ENCODE results near the gene TANGO2.

TANGO2 gene

GRCh38 chr22:20091690-20092476 lies 71.0 kb downstream of the TANGO2 start:
- DNase-seq (ENCODE audit: low read depth), result no peak
- Histone ChIP-seq H3K9me3 (ENCODE audit: control insufficient read depth, low read length) (no peaks in the 10 kb centered on the region), H3K36me3 (ENCODE audit: control insufficient read depth, insufficient read depth, low read length, severe bottlenecking) (peaks cover 100% of the 10 kb centered on the region), H3K4me1 (ENCODE audit: control insufficient read depth, insufficient read depth, low read length) (peaks cover 8% of the 10 kb centered on the region), H3K9ac (ENCODE audit: low read length) (no peak overlapping the region), H3K4me3 (ENCODE audit: low read length) (no peak overlapping the region), H3K27me3 (replicated peaks; ENCODE audit: control insufficient read depth, insufficient read depth, low read length) (no peaks in the 10 kb centered on the region)

GRCh38 chr22:20092477-20092854 lies 71.6 kb downstream of the TANGO2 start:
- no peak for DNase-seq (ENCODE audit: low read depth)
- Histone ChIP-seq H3K4me1 (ENCODE audit: control insufficient read depth, insufficient read depth, low read length) (peaks cover 8% of the 10 kb centered on the region), H3K36me3 (ENCODE audit: control insufficient read depth, insufficient read depth, low read length, severe bottlenecking) (peaks cover 100% of the 10 kb centered on the region), H3K27me3 (replicated peaks; ENCODE audit: control insufficient read depth, insufficient read depth, low read length) (no peaks in the 10 kb centered on the region), H3K9me3 (ENCODE audit: control insufficient read depth, low read length) (no peaks in the 10 kb centered on the region), H3K4me3 (ENCODE audit: low read length) (no peak overlapping the region), H3K9ac (ENCODE audit: low read length) (no peak overlapping the region)

GRCh38 chr22:20093418-20094196 lies 72.7 kb downstream of the TANGO2 start:
- Histone ChIP-seq H3K36me3 (ENCODE audit: control insufficient read depth, insufficient read depth, low read length, severe bottlenecking) (peaks cover 96% of the 10 kb centered on the region), H3K9ac (ENCODE audit: low read length) (no peak overlapping the region), H3K4me1 (ENCODE audit: control insufficient read depth, insufficient read depth, low read length) (peaks cover 8% of the 10 kb centered on the region), H3K4me3 (ENCODE audit: low read length) (no peak overlapping the region), H3K27me3 (replicated peaks; ENCODE audit: control insufficient read depth, insufficient read depth, low read length) (no peaks in the 10 kb centered on the region), H3K9me3 (ENCODE audit: control insufficient read depth, low read length) (no peaks in the 10 kb centered on the region)
- no peak for DNase-seq (ENCODE audit: low read depth)

- H3K9ac ChIP-seq (ENCODE audit: low read length), result no peak overlapping the region
- H3K4me3 ChIP-seq (ENCODE audit: low read length), result no peak overlapping the region
- no peaks in the 10 kb centered on the region for H3K9me3 ChIP-seq (ENCODE audit: control insufficient read depth, low read length)
- H3K36me3 ChIP-seq (ENCODE audit: control insufficient read depth, insufficient read depth, low read length, severe bottlenecking), result peaks cover 96% of the 10 kb centered on the region
- H3K4me1 ChIP-seq (ENCODE audit: control insufficient read depth, insufficient read depth, low read length), result peaks cover 8% of the 10 kb centered on the region
- no peak for DNase-seq (ENCODE audit: low read depth)
- no peaks in the 10 kb centered on the region for H3K27me3 ChIP-seq (replicated peaks; ENCODE audit: control insufficient read depth, insufficient read depth, low read length)
These were observed 73.4 kb downstream of the TANGO2 start for GRCh38 chr22:20094197-20094807.

GRCh38 chr22:20095521-20095920 lies 74.6 kb downstream of the TANGO2 start:
- H3K4me3 ChIP-seq (ENCODE audit: low read length), result no peak overlapping the region
- DNase-seq (ENCODE audit: low read depth), result no peak

GRCh38 chr22:20096574-20097420 lies 75.9 kb downstream of the TANGO2 start:
- peaks cover 95% of the 10 kb centered on the region for H3K36me3 ChIP-seq (ENCODE audit: control insufficient read depth, insufficient read depth, low read length, severe bottlenecking)
- H3K4me1 ChIP-seq (ENCODE audit: control insufficient read depth, insufficient read depth, low read length), result no peaks in the 10 kb centered on the region
- no peak for DNase-seq (ENCODE audit: low read depth)

More at GRCh38 chr22:20095521-20095920, 74.6 kb downstream of the TANGO2 start:
- Histone ChIP-seq H3K27me3 (replicated peaks; ENCODE audit: control insufficient read depth, insufficient read depth, low read length) (no peaks in the 10 kb centered on the region), H3K9ac (ENCODE audit: low read length) (no peak overlapping the region), H3K9me3 (ENCODE audit: control insufficient read depth, low read length) (no peaks in the 10 kb centered on the region), H3K4me1 (ENCODE audit: control insufficient read depth, insufficient read depth, low read length) (peaks cover 4% of the 10 kb centered on the region), H3K36me3 (ENCODE audit: control insufficient read depth, insufficient read depth, low read length, severe bottlenecking) (peaks cover 96% of the 10 kb centered on the region)

GRCh38 chr22:20099099-20099711 lies 78.3 kb downstream of the TANGO2 start:
- Histone ChIP-seq H3K27me3 (replicated peaks; ENCODE audit: control insufficient read depth, insufficient read depth, low read length) (no peaks in the 10 kb centered on the region), H3K4me3 (ENCODE audit: low read length) (no peak overlapping the region), H3K36me3 (ENCODE audit: control insufficient read depth, insufficient read depth, low read length, severe bottlenecking) (peaks cover 84% of the 10 kb centered on the region), H3K9me3 (ENCODE audit: control insufficient read depth, low read length) (no peaks in the 10 kb centered on the region), H3K9ac (ENCODE audit: low read length) (no peak overlapping the region), H3K4me1 (ENCODE audit: control insufficient read depth, insufficient read depth, low read length) (no peaks in the 10 kb centered on the region)
- no peak for DNase-seq (ENCODE audit: low read depth)

More at GRCh38 chr22:20096574-20097420, 75.9 kb downstream of the TANGO2 start:
- H3K4me3 ChIP-seq (ENCODE audit: low read length), result no peak overlapping the region
- H3K27me3 ChIP-seq (replicated peaks; ENCODE audit: control insufficient read depth, insufficient read depth, low read length), result no peaks in the 10 kb centered on the region
- H3K9ac ChIP-seq (ENCODE audit: low read length), result no peak overlapping the region
- no peaks in the 10 kb centered on the region for H3K9me3 ChIP-seq (ENCODE audit: control insufficient read depth, low read length)

- no peak overlapping the region for H3K4me3 ChIP-seq (ENCODE audit: low read length)
- no peaks in the 10 kb centered on the region for H3K9me3 ChIP-seq (ENCODE audit: control insufficient read depth, low read length)
- H3K36me3 ChIP-seq (ENCODE audit: control insufficient read depth, insufficient read depth, low read length, severe bottlenecking), result peaks cover 84% of the 10 kb centered on the region
- no peak for DNase-seq (ENCODE audit: low read depth)
- H3K4me1 ChIP-seq (ENCODE audit: control insufficient read depth, insufficient read depth, low read length), result no peaks in the 10 kb centered on the region
- H3K27me3 ChIP-seq (replicated peaks; ENCODE audit: control insufficient read depth, insufficient read depth, low read length), result no peaks in the 10 kb centered on the region
- no peak overlapping the region for H3K9ac ChIP-seq (ENCODE audit: low read length)
These were observed 80.7 kb downstream of the TANGO2 start for GRCh38 chr22:20101638-20102037.

GRCh38 chr22:20102203-20102780 lies 81.4 kb downstream of the TANGO2 start:
- Histone ChIP-seq H3K36me3 (ENCODE audit: control insufficient read depth, insufficient read depth, low read length, severe bottlenecking) (peaks cover 84% of the 10 kb centered on the region), H3K4me1 (ENCODE audit: control insufficient read depth, insufficient read depth, low read length) (no peaks in the 10 kb centered on the region), H3K9ac (ENCODE audit: low read length) (no peak overlapping the region), H3K4me3 (ENCODE audit: low read length) (no peak overlapping the region), H3K27me3 (replicated peaks; ENCODE audit: control insufficient read depth, insufficient read depth, low read length) (no peaks in the 10 kb centered on the region), H3K9me3 (ENCODE audit: control insufficient read depth, low read length) (no peaks in the 10 kb centered on the region)
- no peak for DNase-seq (ENCODE audit: low read depth)

- Histone ChIP-seq H3K27me3 (replicated peaks; ENCODE audit: control insufficient read depth, insufficient read depth, low read length) (no peaks in the 10 kb centered on the region), H3K36me3 (ENCODE audit: control insufficient read depth, insufficient read depth, low read length, severe bottlenecking) (peaks cover 88% of the 10 kb centered on the region), H3K9ac (ENCODE audit: low read length) (peak overlapping the region; percentile 13), H3K4me1 (ENCODE audit: control insufficient read depth, insufficient read depth, low read length) (no peaks in the 10 kb centered on the region), H3K4me3 (ENCODE audit: low read length) (no peak overlapping the region), H3K9me3 (ENCODE audit: control insufficient read depth, low read length) (no peaks in the 10 kb centered on the region)
- DNase-seq (ENCODE audit: low read depth), result no peak
These were observed 84.7 kb downstream of the TANGO2 start for GRCh38 chr22:20105456-20106204.

All from adipocyte (in vitro differentiated cells).